ENCODE results near the gene PRELID3B. TPM values are rescaled to one million over a fixed set of nuclear protein-coding genes. Genes with fewer than 3 reads are reported as not detected.

Gene PRELID3B
- total RNA-seq, 1 experiment from 2014 or later, result 52.6 TPM

DNA sequence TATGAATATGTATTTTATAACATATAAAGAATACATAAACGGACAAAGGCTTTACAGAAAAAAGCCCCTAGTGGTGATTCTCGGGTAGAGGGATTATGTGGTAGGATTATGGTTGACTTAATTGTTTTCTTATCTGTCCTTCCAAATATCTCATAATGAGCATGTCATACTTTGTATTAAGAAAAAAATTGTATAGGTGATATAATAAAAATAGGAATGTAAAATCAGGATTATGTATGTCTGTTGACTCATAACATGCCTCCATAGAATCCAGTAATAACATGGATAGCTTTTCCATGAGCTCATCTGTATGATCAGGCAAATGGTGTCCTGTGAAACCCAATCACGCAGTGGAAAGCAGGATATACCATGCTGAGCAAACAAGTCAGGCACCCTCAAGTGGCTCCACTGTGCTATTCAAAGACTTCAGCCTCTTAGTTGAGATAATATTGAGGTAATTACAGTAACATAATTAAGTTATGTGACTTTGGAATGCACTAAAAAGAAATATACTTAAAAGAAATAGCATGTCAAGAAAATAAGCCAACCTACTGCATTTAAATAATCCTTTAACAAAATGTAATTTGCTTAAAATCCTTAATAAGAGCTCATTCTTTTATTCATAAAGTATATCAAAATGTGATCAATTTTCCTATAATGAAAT is 39.6 kb upstream of the PRELID3B start:
- Histone ChIP-seq H3K4me1 (ENCODE audit: insufficient read depth, low read length) (no peaks in the 10 kb centered on the region), H3K9me3 (ENCODE audit: control insufficient read depth, low read depth, low read length) (no peaks in the 10 kb centered on the region), H3K14ac (ENCODE audit: insufficient read depth, low read length) (no peak overlapping the region), H4K20me1 (ENCODE audit: control insufficient read depth, insufficient read depth, insufficient read length) (no peaks in the 10 kb centered on the region), H3K18ac (ENCODE audit: insufficient read length, low read depth, low read length) (no peak overlapping the region), H2BK20ac (ENCODE audit: low read depth, low read length, poor library complexity, severe bottlenecking) (no peak overlapping the region), H3K79me1 (ENCODE audit: insufficient read depth, low read depth, low read length, poor library complexity, severe bottlenecking) (no peaks in the 10 kb centered on the region), H2BK5ac (ENCODE audit: insufficient read length, low read length) (no peak overlapping the region), H2BK12ac (ENCODE audit: insufficient read length, low read depth, low read length) (no peak overlapping the region), H3K27me3 (ENCODE audit: insufficient read depth, low read length) (no peaks in the 10 kb centered on the region), H2AK5ac (ENCODE audit: insufficient read length, low read length) (no peak overlapping the region), H4K8ac (replicated peaks; ENCODE audit: insufficient read length, low read depth, low read length) (no peak overlapping the region), H4K5ac (ENCODE audit: insufficient read length, low read depth, low read length) (no peak overlapping the region), H3K27ac (ENCODE audit: insufficient read length, low read depth, low read length) (no peak overlapping the region), H2AFZ (ENCODE audit: low read length) (no peak overlapping the region), H3T11ph (ENCODE audit: low read length) (no peak overlapping the region), H3K4me2 (ENCODE audit: insufficient read depth, insufficient read length, low read length) (no peak overlapping the region), H2BK120ac (ENCODE audit: low read depth, low read length, poor library complexity, severe bottlenecking) (no peak overlapping the region), H3K9ac (ENCODE audit: extremely low read depth, insufficient read length, low read length) (no peak overlapping the region), H3K23me2 (ENCODE audit: insufficient read length, low read depth, low read length, poor library complexity, severe bottlenecking) (no peaks in the 10 kb centered on the region), H3K23ac (ENCODE audit: insufficient read length, low read depth, low read length) (no peak overlapping the region), H3K79me2 (ENCODE audit: insufficient read depth, low read length) (no peaks in the 10 kb centered on the region), H2BK15ac (ENCODE audit: low read depth, low read length) (no peak overlapping the region), H3K56ac (ENCODE audit: insufficient read length, low read depth, low read length) (no peak overlapping the region), H3K4ac (ENCODE audit: low read depth, low read length) (no peak overlapping the region), H4K91ac (ENCODE audit: insufficient read length, low read depth, low read length) (no peak overlapping the region)
- no peaks in the 10 kb centered on the region for H3K4me1 Mint-ChIP-seq
- TF ChIP-seq, protein P1, sequence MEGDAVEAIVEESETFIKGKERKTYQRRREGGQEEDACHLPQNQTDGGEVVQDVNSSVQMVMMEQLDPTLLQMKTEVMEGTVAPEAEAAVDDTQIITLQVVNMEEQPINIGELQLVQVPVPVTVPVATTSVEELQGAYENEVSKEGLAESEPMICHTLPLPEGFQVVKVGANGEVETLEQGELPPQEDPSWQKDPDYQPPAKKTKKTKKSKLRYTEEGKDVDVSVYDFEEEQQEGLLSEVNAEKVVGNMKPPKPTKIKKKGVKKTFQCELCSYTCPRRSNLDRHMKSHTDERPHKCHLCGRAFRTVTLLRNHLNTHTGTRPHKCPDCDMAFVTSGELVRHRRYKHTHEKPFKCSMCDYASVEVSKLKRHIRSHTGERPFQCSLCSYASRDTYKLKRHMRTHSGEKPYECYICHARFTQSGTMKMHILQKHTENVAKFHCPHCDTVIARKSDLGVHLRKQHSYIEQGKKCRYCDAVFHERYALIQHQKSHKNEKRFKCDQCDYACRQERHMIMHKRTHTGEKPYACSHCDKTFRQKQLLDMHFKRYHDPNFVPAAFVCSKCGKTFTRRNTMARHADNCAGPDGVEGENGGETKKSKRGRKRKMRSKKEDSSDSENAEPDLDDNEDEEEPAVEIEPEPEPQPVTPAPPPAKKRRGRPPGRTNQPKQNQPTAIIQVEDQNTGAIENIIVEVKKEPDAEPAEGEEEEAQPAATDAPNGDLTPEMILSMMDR (conservative IDR thresholded peaks at IDR 0.05), result peak; percentile 66
- H3K4me3 Mint-ChIP-seq, result no peak overlapping the region
- no CpG with 5 or more reads among the region's 3 CpGs for WGBS (ENCODE audit: extremely low coverage, insufficient read length, low lambda C conversion rate)
- H3K27ac Mint-ChIP-seq, result no peak overlapping the region
- no peaks in the 10 kb centered on the region for H3K9me3 Mint-ChIP-seq
- H3K36me3 Mint-ChIP-seq (ENCODE audit: insufficient read depth in 1 of 3, low read depth in 3 of 3), result no peaks in the 10 kb centered on the region
- no peak for DNase-seq
- H3K27me3 Mint-ChIP-seq (ENCODE audit: low read depth), result peaks cover 9% of the 10 kb centered on the region
